GM12878 (cell line): ENCODE results near the gene ANKRD24. TPM values are rescaled to one million over a fixed set of nuclear protein-coding genes. Genes with fewer than 3 reads are reported as not detected.
A peak's percentile ranks its signal among the peaks of the same experiment; 100 is the strongest.

Experiments
- ATAC-seq: fragments of 200-7000 bp; cut with Tn5 transposase; 3 replicates; pipeline ENCODE4 v1.9.1; 2020; ENCODE audit warnings: mild to moderate bottlenecking, moderate library complexity
- BruUV-seq: library from RNA; stranded (reverse); fragments of 400-500 nt; replicated peaks from 2 replicates; lab custom pipeline; 2021; lab: Mats Ljungman, UMichigan
- CTCF ChIA-PET: fragments of 300-600 bp; sonication (Branson Sonifier 250); formaldehyde crosslinking; extraction: SDS; loops from one replicate; lab custom pipeline; 2021; ENCODE audit warnings: inconsistent platforms; lab: Yijun Ruan, JAX
- POLR2A ChIA-PET: fragments of 350-600 bp; formaldehyde crosslinking; extraction: SDS; loops from one replicate; lab custom pipeline; 2021; ENCODE audit warnings: inconsistent platforms; lab: Charles Lee
- RAD21 ChIA-PET: fragments of 300-600 bp; sonication (Branson Sonifier 250); formaldehyde crosslinking; loops from one replicate; lab custom pipeline; 2023; ENCODE audit warnings: antibody characterized with exemption; ENCODE audit not compliant: unreplicated experiment; lab: Charles Lee
- SMC1A ChIA-PET: fragments of 300-600 bp; sonication (Branson Sonifier 250); formaldehyde crosslinking; loops from one replicate; lab custom pipeline; 2023; ENCODE audit not compliant: unreplicated experiment, uncharacterized antibody; lab: Charles Lee
- DNase-seq: peaks from one replicate; pipeline ENCODE4 v3.0.0-alpha.2; 2011; ENCODE audit warnings: low read depth, low spot score
- FAIRE-seq: peaks from 3 replicates; lab custom pipeline; 2011; peaks lifted over from hg19 to GRCh38; lab: Jason Lieb, UNC
- H2AFZ ChIP-seq: 2 replicates; pipeline ENCODE4 v1.6.0; 2011; ENCODE audit warnings: low read depth, low read length, control low read depth; ENCODE audit not compliant: control insufficient read depth
- H3K27ac ChIP-seq: 2 replicates; pipeline ENCODE4 v1.5.1; 2011; ENCODE audit warnings: control low read depth; ENCODE audit not compliant: control insufficient read depth, insufficient read depth
- H3K27me3 ChIP-seq, 2 experiments: replicated peaks in 1 of 2; 2 replicates each; pipeline versions ENCODE4 v1.6.0 to v1.6.1; 2011; ENCODE audit warnings: low read length in 1 of 2; ENCODE audit not compliant: control insufficient read depth in 2 of 2, insufficient read depth in 2 of 2
- H3K36me3 ChIP-seq, 2 experiments: 2 replicates each; pipeline ENCODE4 v1.5.1; 2011; ENCODE audit warnings: low read length in 1 of 2; ENCODE audit not compliant: control insufficient read depth in 2 of 2, insufficient read depth in 2 of 2
- H3K4me1 ChIP-seq: 2 replicates; pipeline ENCODE4 v1.6.1; 2011; ENCODE audit warnings: mild to moderate bottlenecking, low read length, moderate library complexity, mixed read lengths; ENCODE audit not compliant: control insufficient read depth, insufficient read depth
- H3K4me2 ChIP-seq: 2 replicates; pipeline ENCODE4 v1.6.0; 2011; ENCODE audit warnings: control low read depth; ENCODE audit not compliant: control insufficient read depth, insufficient read depth
- H3K4me3 ChIP-seq: fragments of 200-600 bp; sonication (generic); 2 replicates; pipeline ENCODE4 v1.5.1; 2016
- H3K79me2 ChIP-seq: 2 replicates; pipeline ENCODE4 v1.6.0; 2011; ENCODE audit warnings: low read length; ENCODE audit not compliant: control insufficient read depth, insufficient read depth
- H3K9ac ChIP-seq: 2 replicates; pipeline ENCODE4 v1.8.0; 2011; ENCODE audit warnings: low read length, control low read depth, mixed read lengths; ENCODE audit not compliant: control insufficient read depth, insufficient read depth
- H3K9me3 ChIP-seq: replicated peaks from 3 replicates; pipeline ENCODE4 v1.5.1; 2011; ENCODE audit warnings: mild to moderate bottlenecking, low read length; ENCODE audit not compliant: control insufficient read depth, insufficient read depth
- H4K20me1 ChIP-seq: 2 replicates; pipeline ENCODE4 v1.6.0; 2011; ENCODE audit not compliant: control insufficient read depth, insufficient read depth
- EGR1 ChIP-seq, 2 experiments: IDR thresholded peaks; 1 replicate in 1 of 2; 2 replicates in 1 of 2; pipeline ENCODE4 v1.6.1; 2011 to 2012; ENCODE audit warnings: low read depth in 2 of 2, low read length in 2 of 2, borderline replicate concordance in 1 of 2, mild to moderate bottlenecking in 1 of 2, moderate library complexity in 1 of 2
- RUNX3 ChIP-seq: IDR thresholded peaks from 2 replicates; pipeline ENCODE4 v1.6.1; 2012; ENCODE audit warnings: low read length, inconsistent platforms
- ZBTB33 ChIP-seq: fragments of 450-650 bp; IDR thresholded peaks from 2 replicates; pipeline ENCODE4 v1.6.1; 2017; ENCODE audit warnings: mild to moderate bottlenecking
- WGBS: methylation state at CpG from one replicate; pipeline ENCODE4 v1.1.6; 2016; ENCODE audit warnings: low lambda C conversion rate; ENCODE audit not compliant: insufficient replicate concordance, insufficient coverage; ENCODE audit errors: missing lambda C conversion rate; 5-methylcytosine and 5-hydroxymethylcytosine counted together
- in situ Hi-C: fragments of 300-500 bp; cut with MboI; formaldehyde crosslinking; loops from 9 replicates; pipeline ENCODE4 v1.14.3; 2018; ENCODE audit warnings: mixed read lengths
- intact Hi-C: fragments of 100-400 bp; cut with micrococcal nuclease; formaldehyde crosslinking; loops from one replicate; pipeline ENCODE4 v1.14.2; 2022; ENCODE audit not compliant: unreplicated experiment
- polyA plus RNA-seq, 11 experiments: library from polyadenylated mRNA; depleted of rRNA in 4 of 11; unstranded in 6 of 11; stranded (reverse) in 5 of 11; fragments of >200 nt; fragmentation: Nextera tagmentation in 4 of 11; fragmentation: Illumina TruSeq in 1 of 11; extraction: Ambion mirVana in 4 of 11; extraction: Trizol in 1 of 11; gene quantifications; 1 replicate in 1 of 11; 2 replicates in 10 of 11; pipeline versions ENCODE4 v1.2.1 to v1.2.3, GENCODE V29; 2011 to 2016; ENCODE audit warnings: inconsistent platforms in 2 of 11, missing spikeins in 2 of 11, low read depth in 1 of 11
- total RNA-seq, 4 experiments: library from RNA; depleted of rRNA in 3 of 4; stranded (reverse); fragments of >200 nt in 3 of 4; fragmentation: Illumina TruSeq in 1 of 4; extraction: Trizol in 1 of 4; gene quantifications; 2 replicates each; pipeline versions ENCODE4 v1.2.1 to v1.2.3, GENCODE V29; 2013 to 2021

Gene ANKRD24
- total and polyA plus RNA-seq, 10 of the 15 experiments (the other 5 are each of a cell fraction or from before 2014, with no cell fraction given): 0.02 to 0.59 (median 0.35) TPM; not detected in 1

- Histone ChIP-seq H3K27ac (no peak overlapping the region), H3K9ac (no peak overlapping the region), H3K4me3 (no peak overlapping the region), H3K79me2 (no peaks in the 10 kb centered on the region), H2AFZ (no peak overlapping the region), H3K36me3 (no peaks in the 10 kb centered on the region), H3K27me3 (no peaks in the 10 kb centered on the region), H3K4me1 (peaks cover 23% of the 10 kb centered on the region), H4K20me1 (no peaks in the 10 kb centered on the region), H3K4me2 (no peak overlapping the region), H3K9me3 (no peaks in the 10 kb centered on the region; the same call in 2 of the 3 replicates)
- SMC1A ChIA-PET: no interaction called here
- intact Hi-C loops (no loop called here), in situ Hi-C loops (no loop called here)
- POLR2A ChIA-PET: interaction anchor here (0.8 to 1.1 kb wide), 2 partner anchors 13 to 17 kb away, joined by 3 to 7 read pairs; partner anchors contain the start of gene EBI3
- DNase-seq (no peak), FAIRE-seq (no peak), ATAC-seq (no peak)
- RAD21 ChIA-PET: no interaction called here
- WGBS: 77% methylated on average over 6 of the region's 6 CpGs
- no TSS peak for BruUV-seq
- TF ChIP-seq ZBTB33 (no peak), RUNX3 (0 out of 2 replicates have a peak, but pooled peaks have one; percentile 9), EGR1 (IDR thresholded peaks at IDR 0.05; ENCODE audit: borderline replicate concordance in 1 of 2, low read depth in 2 of 2, low read length in 2 of 2) (peak in 1 of 2 experiments; percentile 60; a peak in 2 of 3 replicates)
- CTCF ChIA-PET: interaction anchor here (0.8 to 1.4 kb wide), 5 partner anchors 8 to 108 kb away, joined by 3 to 4 read pairs (median 3); no protein-coding TSS in a partner anchor
Measured at GRCh38 chr19:4216846-4217245, 34.4 kb downstream of the ANKRD24 start.
